SK-N-SH treated with all-trans-retinoic acid at 6 μM for 48 hours (cell line): ENCODE results near the gene SCN4A.
"Not testable (repeated sequence)": the region's sequence is repeated elsewhere in the genome, so short reads cannot be mapped to it uniquely, and the experiment has no call there.

ENCODE experiments used
- ATAC-seq: fragments of 200-7000 bp; cut with Tn5 transposase; 3 replicates; pipeline ENCODE4 v1.9.1; 2020; ENCODE audit warnings: mild to moderate bottlenecking, moderate library complexity
- CREB5 ChIP-seq: fragments of 250-450 bp; sonication (Bioruptor Pico); IDR thresholded peaks from 2 replicates; pipeline ENCODE4 v1.5.1; 2020; ENCODE audit warnings: low read depth, mild to moderate bottlenecking, moderate library complexity
- CSDC2 ChIP-seq: fragments of 250-450 bp; sonication (Bioruptor Pico); IDR thresholded peaks from 2 replicates; pipeline ENCODE4 v1.5.0; 2020; ENCODE audit warnings: mild to moderate bottlenecking, moderate library complexity
- CSRNP3 ChIP-seq: fragments of 250-450 bp; sonication (Bioruptor Pico); IDR thresholded peaks from 2 replicates; pipeline ENCODE4 v1.5.1; 2021; ENCODE audit warnings: mild to moderate bottlenecking, moderate library complexity
- ESRRG ChIP-seq: fragments of 250-450 bp; sonication (Bioruptor Pico); IDR thresholded peaks from 2 replicates; pipeline ENCODE4 v1.6.1; 2021; ENCODE audit warnings: mild to moderate bottlenecking
- GLIS3 ChIP-seq: fragments of 250-450 bp; sonication (Bioruptor Pico); IDR thresholded peaks from 2 replicates; pipeline ENCODE4 v1.5.0; 2020; ENCODE audit warnings: mild to moderate bottlenecking, moderate library complexity
- OSR1 ChIP-seq: fragments of 250-450 bp; sonication (Bioruptor Pico); IDR thresholded peaks from 2 replicates; pipeline ENCODE4 v1.8.0; 2022; ENCODE audit warnings: moderate library complexity, mild to moderate bottlenecking, inconsistent platforms
- PATZ1 ChIP-seq: fragments of 250-450 bp; sonication (Bioruptor Pico); IDR thresholded peaks from 2 replicates; pipeline ENCODE4 v1.8.0; 2020; ENCODE audit warnings: mild to moderate bottlenecking, moderate library complexity, borderline replicate concordance
- POU6F1 ChIP-seq: fragments of 250-450 bp; sonication (Bioruptor Pico); IDR thresholded peaks from 2 replicates; pipeline ENCODE4 v1.8.0; 2021; ENCODE audit warnings: low read depth, mild to moderate bottlenecking, moderate library complexity, borderline replicate concordance
- PPARA ChIP-seq: fragments of 250-450 bp; sonication (Bioruptor Pico); IDR thresholded peaks from 2 replicates; pipeline ENCODE4 v1.5.0; 2020; ENCODE audit warnings: mild to moderate bottlenecking, borderline replicate concordance
- RARB ChIP-seq: fragments of 250-450 bp; sonication (Bioruptor Pico); IDR thresholded peaks from 2 replicates; pipeline ENCODE4 v1.8.0; 2021; ENCODE audit warnings: mild to moderate bottlenecking, moderate library complexity
- SNAI2 ChIP-seq: fragments of 250-450 bp; sonication (Bioruptor Pico); IDR thresholded peaks from 2 replicates; pipeline ENCODE4 v1.5.0; 2020; ENCODE audit warnings: mild to moderate bottlenecking, moderate library complexity
- TCF4 ChIP-seq: fragments of 250-450 bp; sonication (Bioruptor Pico); IDR thresholded peaks from 2 replicates; pipeline ENCODE4 v1.8.0; 2021; ENCODE audit warnings: mild to moderate bottlenecking, moderate library complexity, borderline replicate concordance
- TSHZ2 ChIP-seq: fragments of 250-450 bp; sonication (Bioruptor Pico); IDR thresholded peaks from 2 replicates; pipeline ENCODE4 v1.5.0; 2020; ENCODE audit warnings: mild to moderate bottlenecking, moderate library complexity
- ZC3H10 ChIP-seq: fragments of 250-450 bp; sonication (Bioruptor Pico); IDR thresholded peaks from 2 replicates; pipeline ENCODE4 v1.5.1; 2021; ENCODE audit warnings: mild to moderate bottlenecking, moderate library complexity
- ZFP3 ChIP-seq: fragments of 250-450 bp; sonication (Bioruptor Pico); IDR thresholded peaks from 2 replicates; pipeline ENCODE4 v1.5.0; 2020; ENCODE audit warnings: mild to moderate bottlenecking, moderate library complexity
- ZNF70 ChIP-seq: fragments of 450-650 bp; formaldehyde crosslinking; IDR thresholded peaks from 2 replicates; pipeline ENCODE4 v1.5.0; 2020; ENCODE audit warnings: mild to moderate bottlenecking, moderate library complexity

The SCN4A gene

GRCh38 chr17:63983320-63983719 lies 10.6 kb upstream of the SCN4A start:
- TF ChIP-seq OSR1 (CRISPR knock-in tag) (no peak), TSHZ2 (CRISPR knock-in tag) (no peak), CREB5 (no peak), ZC3H10 (CRISPR knock-in tag) (no peak), ZNF70 (CRISPR knock-in tag) (no peak), POU6F1 (CRISPR knock-in tag) (no peak), RARB (CRISPR knock-in tag) (no peak)
- TF ChIP-seq, all 23 proteins: peak for 0
- ATAC-seq: no peak

GRCh38 chr17:63982641-63983040 lies 9.9 kb upstream of the SCN4A start:
- not testable (repeated sequence) for ATAC-seq

GRCh38 chr17:63978272-63979200 lies 5.8 kb upstream of the SCN4A start:
- TF ChIP-seq CSRNP3 (CRISPR knock-in tag): no peak
- TF ChIP-seq PPARA (CRISPR knock-in tag): no peak
- TF ChIP-seq ESRRG (CRISPR knock-in tag): no peak
- TF ChIP-seq ZNF70 (CRISPR knock-in tag): no peak
- no peak for ATAC-seq

GRCh38 chr17:63976702-63977101 lies 4.0 kb upstream of the SCN4A start:
- ATAC-seq: no peak
- TF ChIP-seq OSR1 (CRISPR knock-in tag) (no peak), RARB (CRISPR knock-in tag) (no peak), ZFP3 (CRISPR knock-in tag) (no peak), PATZ1 (no peak), TCF4 (CRISPR knock-in tag) (no peak), ZNF70 (CRISPR knock-in tag) (no peak)

- no peak for TF ChIP-seq TCF4 (CRISPR knock-in tag)
- no peak for TF ChIP-seq GLIS3 (CRISPR knock-in tag)
- TF ChIP-seq SNAI2 (CRISPR knock-in tag): no peak
- no peak for TF ChIP-seq CSRNP3 (CRISPR knock-in tag)
- no peak for TF ChIP-seq TSHZ2 (CRISPR knock-in tag)
- no peak for TF ChIP-seq OSR1 (CRISPR knock-in tag)
- TF ChIP-seq ESRRG (CRISPR knock-in tag): no peak
- TF ChIP-seq RARB (CRISPR knock-in tag): no peak
- TF ChIP-seq CSDC2 (CRISPR knock-in tag): no peak
Measured at GRCh38 chr17:63975541-63976092, 2.9 kb upstream of the SCN4A start.

More at GRCh38 chr17:63975541-63976092, 2.9 kb upstream of the SCN4A start:
- no peak for ATAC-seq
